Activated T-cell treated with anti-CD3 and anti-CD28 coated beads for 48 hours (primary cell): ENCODE measurements around the gene GLIS1.

Source experiments
- DNase-seq: peaks from one replicate; pipeline ENCODE4 v3.0.0-alpha.2; 2020; ENCODE audit warnings: low read depth

GLIS1 gene

DNA sequence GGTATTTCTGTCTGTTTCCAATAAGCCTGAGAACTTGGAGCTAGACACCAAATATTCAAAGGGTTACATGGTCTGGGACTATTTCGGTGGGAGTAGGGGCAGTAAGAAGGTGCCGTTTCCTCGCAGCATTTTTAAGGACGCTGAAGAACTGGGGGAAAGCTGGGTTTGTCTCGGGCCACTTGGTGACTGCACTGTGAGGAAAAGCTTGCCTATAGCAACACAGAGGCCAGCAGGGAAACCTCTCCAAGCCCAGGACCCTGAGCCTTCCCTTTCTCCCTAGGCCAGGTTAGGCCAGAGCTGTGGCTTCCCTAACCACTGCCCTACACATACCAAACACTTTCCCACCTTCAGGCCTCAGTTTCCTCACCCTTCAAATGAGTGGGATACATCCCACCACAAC lies 3.3 kb downstream of the GLIS1 start:
- DNase-seq, result no peak

DNA sequence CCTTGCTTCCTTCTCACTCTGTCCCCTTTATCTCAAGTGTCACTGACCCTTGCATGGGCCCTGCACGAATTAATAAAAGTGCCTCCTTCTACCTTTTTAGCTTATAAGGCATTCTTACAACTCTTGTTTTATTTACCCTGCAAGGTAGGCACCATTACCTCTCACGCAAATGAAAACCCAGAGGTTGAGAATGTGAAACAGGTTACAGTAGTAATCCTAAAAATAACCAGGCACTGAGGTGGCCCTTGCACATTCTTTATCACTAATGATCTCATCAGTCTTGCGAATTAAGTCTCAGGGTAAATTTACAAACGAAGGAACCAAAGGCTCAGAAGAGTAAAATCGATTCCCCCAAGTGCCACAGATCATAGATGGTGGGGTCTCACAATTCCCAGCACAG lies 3.7 kb downstream of the GLIS1 start:
- DNase-seq, result no peak

DNA sequence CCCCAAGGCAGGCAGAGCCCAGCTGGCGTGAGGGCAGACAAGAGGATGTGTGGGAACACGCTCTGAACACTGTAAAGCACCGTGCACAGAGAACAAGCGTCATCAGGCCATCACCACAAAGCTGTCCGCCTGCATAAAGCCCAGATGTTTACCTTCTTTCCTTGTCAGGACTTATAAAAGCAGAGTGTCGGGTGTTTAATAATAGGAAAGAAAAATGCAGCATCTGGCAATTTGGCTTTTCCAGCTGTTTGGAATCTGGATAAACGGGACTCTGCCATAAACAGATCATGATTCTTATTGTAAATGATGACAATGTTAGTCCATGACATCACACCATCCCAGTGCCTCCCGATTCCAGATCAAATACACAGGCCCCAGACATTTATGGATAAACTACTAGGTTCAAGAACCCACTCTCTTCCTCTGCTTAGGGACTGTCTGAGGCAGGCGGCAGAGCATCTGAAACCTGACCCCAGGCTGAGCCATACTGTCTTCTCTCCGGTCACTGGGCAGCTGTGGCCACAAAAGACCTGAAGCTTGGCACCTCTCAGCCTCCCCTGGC lies 4.2 kb downstream of the GLIS1 start:
- no peak for DNase-seq

DNA sequence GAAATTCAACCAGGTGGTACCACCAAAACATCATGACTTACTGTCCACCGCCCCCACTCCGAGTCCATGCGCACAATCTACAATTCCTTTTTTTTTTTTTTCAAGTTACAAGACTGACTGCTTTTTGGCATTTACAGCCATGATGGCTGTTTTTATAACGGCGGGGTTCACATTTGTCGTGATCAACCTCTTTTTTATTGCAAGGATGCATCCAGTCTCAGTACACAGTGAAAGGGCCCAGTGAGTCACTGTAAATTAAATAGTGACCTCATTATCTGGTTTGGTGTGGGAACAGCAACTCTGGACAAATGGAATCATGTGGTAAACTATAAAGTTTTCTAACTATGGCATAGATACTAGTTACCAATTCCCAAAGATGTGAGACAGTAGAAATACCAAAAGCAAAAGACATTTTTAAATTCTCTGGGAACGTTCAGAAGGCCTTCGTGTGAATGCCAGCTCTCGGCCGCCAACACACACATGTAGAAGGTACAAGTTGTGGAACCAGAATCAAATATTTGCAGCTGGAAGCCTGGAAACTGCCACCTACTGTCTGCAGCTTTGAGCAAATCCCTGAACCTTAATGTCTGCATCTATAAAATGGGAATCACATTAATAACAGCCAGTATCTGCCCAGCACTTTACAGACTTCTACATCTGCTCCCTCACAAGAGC lies 4.9 kb downstream of the GLIS1 start:
- DNase-seq, result no peak

DNA sequence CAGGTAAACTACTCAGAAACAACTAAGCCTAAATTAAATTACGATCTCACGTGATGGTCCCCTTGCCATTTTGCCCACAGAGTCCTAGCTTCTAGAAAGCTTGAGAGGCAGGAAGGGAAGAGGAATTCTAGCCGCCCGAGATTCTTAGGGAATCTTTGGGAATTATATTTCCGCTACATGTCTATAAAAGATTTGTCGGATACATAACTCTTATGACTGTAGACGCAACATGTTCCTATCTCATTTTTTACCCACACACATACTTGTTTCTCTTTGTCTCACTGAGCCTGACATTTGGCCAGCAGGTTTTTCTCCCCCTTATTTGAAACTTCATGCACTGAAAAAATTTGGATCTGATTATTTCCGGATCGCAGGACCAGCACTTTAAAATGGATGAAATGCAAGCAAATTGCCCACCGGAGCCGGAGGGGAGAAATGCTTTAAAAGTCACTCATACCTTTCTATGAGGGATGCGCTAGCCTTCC lies 5.5 kb downstream of the GLIS1 start:
- DNase-seq, result no peak

DNA sequence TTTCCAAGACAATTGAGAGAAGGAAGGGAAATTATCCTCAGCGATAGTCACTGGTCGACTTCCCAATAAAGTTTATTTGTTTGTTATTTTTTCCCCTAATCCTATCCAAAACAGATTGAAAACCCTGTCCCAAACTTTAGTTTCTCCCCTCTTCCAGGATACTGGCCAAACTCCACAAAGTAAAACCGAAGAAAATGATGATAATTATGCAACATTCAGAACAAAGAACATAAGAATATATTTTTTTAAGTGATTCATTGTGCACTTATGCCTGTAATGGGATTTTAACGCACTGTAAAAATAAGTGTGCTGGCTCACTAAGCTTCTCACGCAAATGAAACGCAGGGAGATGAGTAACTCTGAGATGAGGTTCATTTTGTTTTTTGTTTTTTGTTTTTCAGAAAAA lies 6.0 kb downstream of the GLIS1 start:
- no peak for DNase-seq

DNA sequence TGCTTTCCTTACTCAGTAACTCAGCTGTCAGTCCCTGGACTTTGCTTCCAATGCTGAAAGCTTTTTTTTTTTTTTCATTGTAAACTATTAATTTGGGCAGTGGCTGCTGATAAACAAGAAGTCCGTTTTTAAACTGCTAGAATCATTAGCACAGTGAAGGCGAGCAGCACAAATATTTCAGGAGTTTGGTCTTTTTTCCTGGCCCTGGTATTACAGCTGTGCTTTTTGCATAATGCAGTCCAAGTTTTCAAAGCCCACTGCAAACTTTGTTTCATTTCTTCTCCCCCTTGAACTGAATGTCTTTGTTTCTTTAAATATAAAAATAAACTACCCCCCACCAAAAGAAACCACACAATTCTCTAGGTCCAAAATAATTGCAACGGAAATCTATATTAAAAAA lies 6.6 kb downstream of the GLIS1 start:
- DNase-seq, result no peak

DNA sequence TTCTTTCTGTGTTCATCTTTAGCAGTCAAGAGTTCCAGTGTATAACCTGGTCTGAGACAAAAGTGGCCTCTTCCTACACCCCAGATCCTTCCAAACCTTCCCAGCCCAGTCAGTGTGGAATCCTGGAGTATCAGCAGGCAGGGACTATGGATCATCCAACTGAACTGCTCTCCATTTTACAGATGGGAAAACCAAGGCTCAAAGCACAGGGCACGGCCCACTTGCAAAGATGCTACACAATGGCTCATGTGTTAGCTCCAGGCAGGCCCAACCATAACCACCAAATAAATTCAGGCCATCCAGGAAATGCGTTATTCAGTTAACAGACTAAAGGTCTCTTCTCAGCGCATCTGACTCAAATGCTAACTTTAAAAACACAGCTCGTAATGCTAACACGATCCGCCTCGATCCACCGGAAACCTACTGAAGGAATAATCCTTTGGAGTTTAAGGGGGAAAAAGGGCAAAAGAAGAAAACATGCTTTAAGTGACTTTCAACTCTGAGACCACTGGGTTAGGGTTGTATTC lies 7.1 kb downstream of the GLIS1 start:
- DNase-seq, result no peak

DNA sequence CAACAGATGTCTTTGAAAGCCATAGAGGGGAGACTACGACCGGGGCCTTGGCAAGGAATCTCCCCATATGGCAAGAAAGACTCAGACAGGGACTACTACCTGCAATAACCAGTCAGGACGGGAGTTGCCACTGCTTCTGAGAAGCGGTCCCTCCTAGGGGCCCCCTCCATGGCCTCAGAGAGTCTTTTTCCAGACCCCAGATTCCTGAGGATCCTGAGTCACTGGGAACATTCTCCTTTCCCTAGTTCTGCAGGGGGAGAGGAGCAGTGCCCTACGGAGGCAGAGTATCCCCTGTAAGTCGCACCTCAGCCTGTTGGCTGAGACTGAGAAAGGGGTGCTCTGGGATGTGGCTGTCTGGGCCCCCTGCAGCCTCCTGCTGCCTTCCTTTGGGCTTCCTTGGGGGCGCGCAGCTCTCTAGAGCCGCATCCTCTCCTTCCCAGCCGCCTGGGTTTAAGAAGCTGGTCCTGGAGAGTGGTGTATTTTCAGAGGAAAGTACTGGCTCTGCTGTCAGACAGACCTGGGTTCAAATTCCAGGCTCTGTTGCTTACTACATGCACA lies 7.8 kb downstream of the GLIS1 start:
- no peak for DNase-seq

DNA sequence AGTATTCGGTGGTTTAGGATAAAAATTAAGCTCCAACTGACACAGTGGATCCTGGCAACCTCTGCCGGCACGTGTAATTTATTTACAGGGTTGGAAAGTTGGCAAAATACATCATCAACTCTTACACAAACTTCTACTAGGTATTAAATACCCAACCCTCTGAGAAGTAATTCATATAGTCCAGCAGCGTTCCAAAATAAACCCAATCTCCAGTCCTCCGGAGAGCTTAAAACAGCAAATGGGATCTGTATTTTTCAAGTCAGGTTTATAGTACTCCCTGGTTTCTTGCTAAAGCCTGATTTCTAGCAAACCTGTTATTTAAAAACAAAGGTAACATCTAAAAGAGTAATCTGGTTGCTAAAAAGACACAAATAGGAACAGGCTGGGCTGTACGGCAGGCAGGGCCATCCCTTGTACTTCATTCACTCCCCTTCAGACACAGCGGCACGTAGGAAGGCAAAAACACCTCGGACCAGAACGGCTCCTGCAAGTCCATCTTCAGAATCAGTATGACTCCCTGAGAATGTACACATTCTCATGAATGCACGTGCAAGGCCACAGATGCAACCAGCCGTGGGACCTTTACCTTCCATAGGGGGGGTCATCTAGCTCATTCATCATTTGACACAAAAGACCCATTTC lies 8.6 kb downstream of the GLIS1 start:
- no peak for DNase-seq

DNA sequence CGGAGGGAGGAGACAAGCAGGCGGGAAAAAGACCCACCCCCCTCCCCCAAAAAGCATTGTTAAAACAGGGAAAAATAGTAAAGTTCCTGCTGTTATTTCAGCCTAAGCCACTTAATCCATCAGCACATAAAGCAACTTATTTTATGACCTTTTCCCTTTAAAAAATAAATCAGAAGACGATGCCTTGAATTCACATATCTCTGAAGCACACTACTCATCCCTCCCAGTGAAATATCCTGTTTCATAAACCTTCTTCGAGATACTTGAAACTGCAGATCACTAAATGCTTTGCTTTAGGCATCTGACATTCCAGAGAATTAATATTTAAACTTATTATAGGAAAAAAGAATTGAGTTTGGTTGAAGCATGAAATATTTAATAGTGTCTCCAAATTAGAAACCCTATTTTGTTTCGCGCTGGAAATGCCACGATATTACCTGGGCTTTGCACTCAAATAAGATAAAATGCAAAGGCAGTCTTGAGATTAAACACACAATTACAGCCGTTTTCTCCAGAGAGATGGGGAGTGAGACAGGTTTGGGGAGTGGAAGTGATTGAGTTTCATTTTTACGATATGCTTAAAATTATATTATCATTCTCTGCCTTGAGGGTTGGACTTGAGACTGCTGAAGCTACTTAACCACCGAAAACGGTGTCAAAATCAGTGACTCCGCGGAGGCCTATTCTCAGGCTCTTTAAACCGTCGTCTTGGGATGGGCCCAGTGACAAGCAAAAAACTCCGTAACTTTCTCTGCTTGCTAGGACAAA lies 9.3 kb downstream of the GLIS1 start:
- DNase-seq, result no peak

DNA sequence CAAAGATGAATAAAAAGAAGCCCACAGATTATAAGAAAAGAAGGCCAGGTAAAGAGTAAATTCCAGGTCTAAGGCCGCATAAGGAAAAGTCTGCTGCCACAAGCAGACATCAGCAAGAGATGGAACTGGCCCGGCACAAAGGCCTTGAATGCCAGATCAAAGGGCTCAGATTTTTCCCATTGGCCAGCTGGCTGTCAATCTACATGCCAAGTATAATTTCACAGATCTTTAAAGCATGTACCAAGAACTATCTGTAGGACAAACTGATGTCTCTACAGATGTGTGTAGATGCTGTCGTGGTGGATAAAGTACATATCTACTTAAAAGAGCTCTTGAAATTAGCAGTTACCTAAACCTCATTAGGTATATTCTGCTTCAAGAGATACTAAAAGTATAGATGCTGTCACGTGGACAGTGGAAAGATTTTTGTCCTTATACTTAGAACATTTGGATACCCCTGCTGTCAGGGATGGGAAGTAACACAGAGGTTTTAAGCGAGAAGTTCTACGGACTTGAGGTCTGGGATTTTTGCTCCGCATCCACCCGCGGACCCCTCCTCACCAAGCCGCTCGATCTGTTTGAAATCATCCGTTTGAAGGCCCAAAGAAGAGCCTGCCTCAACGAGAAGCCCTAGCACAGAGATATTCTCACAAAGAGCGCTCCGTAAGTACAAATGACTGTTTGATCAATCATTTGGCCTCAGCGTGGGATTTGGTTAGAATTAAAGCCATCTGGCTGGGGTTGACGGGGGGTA lies 10.1 kb downstream of the GLIS1 start:
- no peak for DNase-seq

DNA sequence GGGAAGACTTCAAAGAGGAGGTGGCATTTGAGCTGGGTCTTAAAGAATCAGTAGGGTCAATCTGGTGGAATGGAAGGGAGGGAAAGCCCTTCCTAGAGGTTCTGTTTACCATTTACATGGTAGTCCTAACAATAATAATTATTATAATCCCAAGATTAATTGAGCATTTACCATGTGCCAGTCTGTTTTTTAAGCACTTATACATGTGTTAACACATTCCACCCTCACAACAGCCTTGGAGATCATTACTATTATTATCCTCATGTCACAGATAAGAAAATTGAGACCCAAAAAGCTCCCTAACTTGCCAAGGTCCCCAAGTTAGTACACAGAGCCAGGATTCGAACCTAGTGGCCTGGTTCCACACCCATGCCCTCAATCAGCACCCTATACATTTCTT lies 10.8 kb downstream of the GLIS1 start:
- no peak for DNase-seq

DNA sequence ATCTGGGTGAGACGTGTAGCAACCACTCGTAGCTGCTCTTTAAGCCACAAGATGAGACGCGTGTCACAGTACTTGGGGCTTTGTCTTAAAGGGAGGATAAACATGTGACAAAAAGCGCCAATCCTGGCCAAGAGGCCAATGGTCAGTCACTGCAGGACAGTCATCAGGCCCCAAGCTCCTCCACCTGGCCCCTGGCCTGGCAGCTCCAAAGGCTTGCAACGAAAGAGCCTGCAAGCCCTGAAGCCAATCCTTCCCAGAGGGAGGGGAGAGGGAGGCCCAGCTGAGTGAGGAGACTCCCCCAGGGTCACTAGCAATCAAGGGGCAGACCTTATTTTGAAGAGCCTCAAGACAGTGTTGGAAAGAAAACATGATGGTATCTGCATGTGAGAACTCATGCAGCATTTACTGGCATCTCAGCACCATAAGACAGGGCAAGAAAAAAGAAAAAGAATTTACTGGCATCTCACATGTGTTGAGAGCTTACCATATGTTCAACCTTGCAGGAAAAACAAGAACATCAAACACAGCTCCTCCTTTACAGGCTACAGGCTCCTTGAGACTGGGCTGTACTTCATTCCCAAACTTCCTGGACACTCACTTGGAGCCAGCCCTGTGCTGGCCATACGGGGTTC lies 11.4 kb downstream of the GLIS1 start:
- no peak for DNase-seq

DNA sequence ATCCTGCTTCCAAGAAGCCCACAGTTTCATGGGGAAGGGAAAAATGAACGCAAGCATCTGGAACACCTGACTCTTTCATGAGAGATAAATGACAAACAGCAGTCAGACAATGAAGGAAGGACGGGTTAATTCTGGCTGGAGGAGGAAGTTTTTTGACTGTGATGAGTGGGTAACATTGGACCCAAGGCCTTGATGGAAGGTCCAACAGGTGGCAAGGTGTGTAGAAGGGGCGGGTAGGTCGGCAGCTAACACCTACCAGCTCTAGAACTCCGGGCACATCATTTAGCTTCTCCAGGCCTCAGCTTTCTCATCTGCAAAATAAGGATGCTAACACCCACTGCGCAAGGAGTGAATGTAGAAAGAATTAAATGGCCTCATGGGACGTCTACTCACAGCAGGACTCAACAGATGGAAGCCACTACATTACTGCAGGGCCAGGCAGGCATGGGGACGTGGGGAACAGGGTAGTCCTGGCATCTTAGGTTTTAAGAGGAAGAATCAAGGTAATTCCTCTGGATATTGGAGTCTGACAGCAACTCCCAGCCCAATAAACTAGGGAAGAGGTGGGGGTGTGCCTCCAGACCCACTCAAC lies 12.9 kb downstream of the GLIS1 start:
- DNase-seq, result no peak

DNA sequence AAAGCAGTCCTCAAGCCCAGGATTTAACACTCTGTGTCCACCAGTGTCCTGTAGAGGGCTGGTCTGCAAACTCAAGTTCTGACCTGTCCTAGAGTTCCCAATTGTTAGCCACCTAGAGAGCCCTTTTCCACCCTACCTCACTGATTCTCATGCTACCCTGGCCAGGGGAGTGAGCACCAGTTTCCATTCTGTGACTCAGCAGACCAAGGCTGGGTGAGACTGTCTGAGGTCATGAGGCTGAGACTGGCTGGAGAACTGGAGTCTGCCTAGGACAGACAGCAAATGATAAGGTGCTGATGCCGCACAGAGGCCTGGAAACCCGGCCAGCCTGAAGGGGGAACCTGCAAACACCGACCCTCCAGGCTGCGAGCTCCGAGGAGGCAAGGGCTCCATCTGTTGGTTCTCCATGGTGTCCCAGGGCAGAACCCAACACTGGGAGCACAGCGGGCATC lies 13.7 kb downstream of the GLIS1 start:
- no peak for DNase-seq

DNA sequence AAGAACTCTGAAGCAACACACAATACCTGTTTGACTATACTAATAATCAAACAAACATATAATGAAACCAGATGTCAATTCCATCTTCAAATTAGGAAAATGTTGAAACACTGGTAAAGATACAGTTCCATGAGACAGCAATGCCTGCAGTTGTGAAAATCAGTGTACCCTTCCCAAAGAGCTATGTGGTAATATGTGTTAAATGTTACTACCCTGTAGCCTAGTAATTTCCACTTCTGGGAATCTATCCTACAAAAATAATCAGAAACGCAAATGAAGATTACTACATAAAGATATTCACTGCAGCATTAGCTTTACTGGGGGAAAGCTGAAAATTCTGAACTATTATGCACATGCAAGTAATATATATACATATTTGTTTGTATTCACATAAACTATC lies 16.9 kb downstream of the GLIS1 start:
- no peak for DNase-seq

DNA sequence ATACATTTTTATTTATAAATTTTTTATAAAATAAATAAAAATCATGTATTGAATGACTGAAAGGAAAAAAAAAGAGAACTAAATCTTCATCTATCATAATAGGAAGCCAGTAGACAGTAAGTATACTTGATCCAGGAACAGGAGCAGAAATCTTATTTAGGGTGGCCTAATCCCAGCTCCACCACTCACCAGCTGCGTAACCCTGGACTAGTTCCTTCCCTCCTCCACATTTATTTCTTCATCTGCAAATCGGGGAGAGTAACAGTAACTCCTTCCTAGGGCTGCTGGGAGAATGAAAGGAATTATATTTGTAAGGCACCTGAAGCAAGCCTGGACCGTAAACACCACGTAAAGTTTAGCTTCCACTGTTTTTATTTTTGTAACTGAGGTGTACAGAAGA lies 17.9 kb downstream of the GLIS1 start:
- no peak for DNase-seq

DNA sequence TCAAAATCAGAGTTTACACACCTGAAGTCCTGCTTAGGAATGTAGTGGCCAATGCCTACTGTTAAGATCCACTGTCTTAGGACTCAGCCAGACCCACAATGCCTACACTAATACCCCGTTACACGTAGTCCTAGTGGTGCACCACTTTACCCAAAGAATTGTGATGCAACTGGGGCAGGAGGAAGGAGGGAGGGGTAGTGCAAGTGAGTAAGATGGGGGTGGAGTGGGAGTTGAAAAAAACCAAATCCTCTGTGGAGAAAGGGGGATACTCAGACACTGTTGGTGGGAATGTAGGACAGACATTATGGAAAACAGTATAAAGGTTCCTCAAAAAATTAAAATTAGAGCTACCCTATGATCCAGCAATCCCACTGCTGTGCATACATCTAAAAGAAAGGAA lies 19.5 kb downstream of the GLIS1 start:
- DNase-seq, result no peak

DNA sequence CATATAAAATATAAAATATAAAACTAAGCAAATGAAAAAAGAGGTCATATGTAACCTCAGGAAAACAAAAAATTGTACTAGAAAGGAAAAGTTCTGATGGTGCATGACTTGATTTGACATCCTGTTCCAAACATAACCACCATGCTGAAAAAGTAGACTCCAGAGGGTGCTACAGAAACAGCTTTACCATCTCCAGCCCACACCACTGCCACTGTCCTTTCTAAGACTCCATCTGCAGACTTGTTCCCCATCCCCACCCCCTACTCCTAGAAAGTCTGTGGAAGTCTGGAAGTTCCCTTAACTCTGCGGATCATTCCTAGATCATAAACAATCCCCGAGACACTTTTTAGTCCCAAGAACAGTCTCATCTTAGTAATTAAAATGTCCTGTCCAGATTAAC lies 20.5 kb downstream of the GLIS1 start:
- no peak for DNase-seq
